Fibroblast of upper back skin (primary cell): ENCODE measurements around the gene NOL4L.

Experiments
- DNase-seq: peaks from one replicate; pipeline ENCODE4 v3.0.0-alpha.2; 2013

Gene NOL4L

DNA sequence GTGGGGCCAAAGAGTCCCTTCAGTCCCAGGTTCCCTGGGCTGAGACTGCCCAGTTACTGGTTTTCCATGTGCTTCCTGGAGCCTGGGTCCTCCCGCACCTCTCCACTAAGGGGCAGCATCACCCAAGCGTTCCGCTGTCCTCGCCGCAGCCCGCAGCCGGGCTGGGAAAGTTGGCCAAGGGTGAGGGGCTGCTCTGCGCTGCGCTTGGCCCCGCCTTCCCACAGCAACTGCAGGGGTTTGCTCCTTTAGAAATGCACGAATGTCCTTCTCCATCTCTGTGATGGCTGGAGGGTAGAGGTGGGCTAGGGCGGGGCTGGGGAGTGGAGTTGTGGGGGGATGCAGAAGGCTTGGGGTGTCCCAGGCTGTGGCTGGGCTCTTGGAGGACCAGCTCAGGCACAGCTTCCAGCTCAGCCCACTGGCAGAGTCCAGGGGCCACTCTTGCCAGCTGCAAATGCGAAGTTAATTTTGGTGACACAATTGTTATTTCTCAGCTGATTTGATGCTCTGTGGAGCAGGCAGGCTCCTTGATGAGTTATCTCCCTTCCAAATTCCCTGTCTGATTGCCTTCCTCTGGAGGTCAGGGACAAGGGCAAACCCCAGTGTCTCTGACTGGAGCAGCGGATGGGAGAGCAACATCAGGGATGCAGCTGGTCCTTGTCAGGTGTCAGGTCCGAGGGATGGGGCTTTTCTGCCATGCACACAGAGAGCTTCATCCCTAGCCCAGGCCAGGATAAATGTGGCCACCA, 63.2 kb downstream of the NOL4L start:
- peak; percentile 57 for DNase-seq

DNA sequence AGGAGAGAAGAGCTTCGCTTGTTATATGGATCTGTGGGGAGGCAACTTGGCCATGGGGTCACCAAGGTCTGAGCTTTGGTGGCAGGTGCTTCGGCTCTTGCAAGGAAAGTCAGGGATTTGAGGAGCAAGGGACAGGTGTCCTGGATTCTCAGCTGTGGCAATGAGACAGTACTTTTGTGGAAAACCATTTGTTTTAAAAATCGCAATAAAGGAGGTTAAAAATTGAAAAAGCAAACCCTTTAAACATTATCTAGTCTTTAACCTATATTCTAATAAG, 64.3 kb downstream of the NOL4L start:
- no peak for DNase-seq

DNA sequence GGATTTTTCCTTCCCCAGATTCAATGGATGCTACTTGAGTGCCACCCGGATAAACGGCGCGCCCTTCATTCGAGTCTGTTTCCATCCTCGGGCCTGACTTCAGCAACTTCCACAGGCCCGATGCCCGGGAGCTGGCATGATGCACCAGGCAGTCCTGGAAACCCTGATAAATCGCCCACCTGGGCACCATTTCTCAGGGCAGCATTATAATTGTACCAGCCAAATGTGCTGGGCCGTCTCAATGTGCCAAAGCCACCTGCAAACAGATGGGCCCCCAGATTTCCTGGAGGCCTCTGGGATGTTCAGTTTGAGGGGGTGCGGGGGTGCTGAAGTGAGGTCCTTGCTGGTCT, 65.8 kb downstream of the NOL4L start:
- DNase-seq, result no peak

DNA sequence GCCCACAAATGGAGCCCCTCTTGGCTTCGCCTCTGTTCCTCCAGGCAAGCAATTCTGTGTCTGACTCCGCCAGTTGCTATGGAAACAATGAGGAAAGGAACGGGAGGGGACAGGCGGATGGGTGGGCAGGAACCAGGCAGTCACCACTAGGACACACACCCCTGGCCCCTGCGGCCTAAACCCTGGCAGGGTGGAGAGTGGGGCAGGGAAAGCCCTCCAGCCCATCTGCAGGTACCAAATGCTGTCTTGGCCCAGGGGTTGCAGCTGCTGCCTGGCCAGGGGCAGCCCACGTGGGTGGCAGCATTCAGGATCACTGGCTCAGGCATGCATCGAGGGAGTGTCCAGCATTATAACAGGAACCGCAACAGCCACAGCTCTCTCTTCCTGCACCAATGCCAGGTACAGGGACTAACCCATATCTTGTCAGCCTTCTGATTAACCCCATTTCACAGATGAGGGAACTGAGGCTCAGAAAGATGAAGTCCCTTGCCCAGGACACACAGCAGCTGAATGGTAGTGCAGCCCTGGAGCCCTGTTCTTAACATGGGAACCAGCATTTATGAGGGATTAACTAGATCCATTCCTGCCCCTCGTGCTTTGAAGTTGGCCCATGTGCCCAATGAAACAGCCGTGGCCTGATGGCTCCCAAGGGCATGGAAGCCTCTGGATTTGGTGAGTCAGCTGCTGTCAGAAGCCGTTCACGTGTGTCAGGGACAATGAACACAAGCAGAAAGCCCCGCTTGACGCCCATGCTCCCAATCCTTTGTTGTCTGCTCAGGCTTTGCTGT, 66.3 kb downstream of the NOL4L start:
- no peak for DNase-seq

DNA sequence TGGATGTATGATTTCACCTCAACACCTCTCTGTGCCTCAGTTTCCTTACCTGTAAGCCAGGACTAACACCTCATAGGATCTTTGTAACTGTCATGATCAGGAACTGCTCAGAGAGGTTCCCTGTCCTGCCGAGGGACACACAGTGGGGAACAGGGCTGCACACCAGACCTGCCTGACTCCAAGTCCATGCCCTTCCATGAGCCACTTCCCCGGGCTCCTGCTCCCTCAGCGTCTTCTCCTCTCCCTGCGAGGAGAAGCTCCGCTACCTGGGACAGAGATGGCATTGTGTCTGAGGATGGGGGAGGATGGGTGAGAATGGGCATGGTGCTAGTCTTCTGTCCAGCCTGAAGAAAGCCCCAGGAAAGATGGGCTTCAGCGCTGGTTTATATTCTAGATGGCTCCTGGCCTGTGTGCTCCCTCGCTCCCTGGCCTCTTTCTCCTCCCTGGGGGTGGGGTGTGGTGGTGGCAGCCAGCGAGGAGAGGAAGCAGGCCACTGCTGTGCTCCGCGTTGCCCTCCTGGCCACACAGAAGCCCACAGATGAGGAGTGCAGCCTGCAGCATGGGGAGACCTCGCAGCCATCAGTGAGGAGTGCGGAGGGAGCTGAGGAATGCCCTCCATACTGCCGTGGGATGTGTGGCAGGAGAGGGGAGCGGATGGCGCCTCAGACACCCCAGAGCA, 67.1 kb downstream of the NOL4L start:
- DNase-seq, result no peak

DNA sequence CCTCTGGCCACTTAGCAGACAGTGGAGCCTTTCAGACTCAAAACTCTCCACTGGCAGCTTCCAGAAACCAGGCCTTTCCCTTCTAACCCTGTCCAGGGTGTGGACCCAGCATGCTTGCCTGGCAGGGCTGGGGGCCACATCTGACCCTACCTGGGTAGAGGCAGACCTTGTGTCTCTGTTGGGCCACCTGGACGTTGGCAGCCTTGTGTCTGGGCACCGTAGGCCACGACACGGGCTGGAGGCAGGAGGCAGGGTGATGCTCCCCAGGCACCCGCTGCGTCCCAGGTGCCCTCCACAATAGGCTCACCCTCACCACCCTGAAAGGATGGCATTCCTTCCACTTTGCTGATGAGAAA, 67.6 kb downstream of the NOL4L start:
- no peak for DNase-seq

DNA sequence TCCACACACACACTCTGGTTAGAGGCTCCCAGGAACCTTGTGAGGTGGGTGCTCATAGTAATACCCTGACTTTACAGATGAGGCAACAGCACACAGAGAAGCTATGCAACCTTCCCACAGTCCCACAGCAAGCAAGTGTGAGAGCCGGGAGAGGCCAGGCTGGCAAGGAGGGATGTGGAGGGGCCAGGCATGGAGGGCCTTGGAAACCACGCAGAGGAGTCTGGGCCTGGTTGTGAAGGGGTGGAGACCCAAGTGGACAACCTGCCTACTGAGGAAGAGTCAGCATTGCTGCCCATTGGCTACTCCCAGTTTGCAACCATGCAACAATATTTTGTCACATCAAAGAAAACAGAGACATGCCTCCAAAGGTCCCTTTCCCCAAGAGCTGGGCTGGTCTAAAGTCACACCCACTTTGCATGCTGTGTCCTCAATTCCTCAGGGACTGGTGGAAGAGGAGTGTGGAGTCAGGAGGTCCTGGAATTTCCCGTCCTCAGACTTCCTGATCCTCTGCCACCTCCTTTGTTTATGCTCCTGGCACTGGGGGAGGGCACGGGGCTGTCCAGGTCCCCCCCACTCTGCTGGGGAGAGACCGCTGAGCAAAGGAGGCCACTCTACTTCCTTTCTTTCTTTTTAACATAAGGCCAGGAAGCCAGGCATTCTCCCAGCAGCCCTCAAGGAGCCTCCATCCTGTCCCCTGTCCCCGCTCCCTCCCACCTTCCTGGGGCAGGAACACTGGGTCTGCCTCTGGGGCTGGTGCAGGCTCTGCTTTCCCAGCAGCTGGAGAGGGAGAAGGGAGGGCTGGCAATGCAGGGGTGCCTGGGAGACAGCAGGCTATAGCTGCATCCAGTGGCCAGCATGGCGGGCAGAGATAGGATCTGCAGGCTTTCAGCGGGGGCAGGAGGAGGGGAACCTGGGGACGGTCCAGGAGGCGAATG, 68.3 kb downstream of the NOL4L start:
- DNase-seq, result no peak

DNA sequence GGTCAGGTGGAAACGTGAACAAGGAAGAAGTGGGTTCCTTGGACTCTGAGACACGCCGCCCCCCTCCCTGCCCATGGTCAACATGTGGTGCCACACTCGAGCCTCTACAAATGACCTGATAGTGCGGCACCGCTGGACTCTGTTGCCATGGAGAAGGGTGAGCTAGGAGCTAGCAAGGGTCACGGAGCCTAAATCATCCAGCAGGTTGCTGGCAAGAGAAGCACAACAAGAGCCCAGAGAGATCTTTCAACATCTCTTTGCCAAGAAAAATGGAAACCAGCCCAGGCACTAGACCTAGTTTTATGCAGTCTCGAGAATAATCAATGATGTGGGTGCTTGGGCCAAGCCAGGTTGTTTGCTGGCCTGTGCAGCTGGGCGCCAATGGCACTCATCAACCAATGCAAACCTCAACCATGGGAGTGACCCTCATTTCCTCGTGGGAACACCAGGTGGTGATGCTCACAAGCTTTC, 69.5 kb downstream of the NOL4L start:
- no peak for DNase-seq

DNA sequence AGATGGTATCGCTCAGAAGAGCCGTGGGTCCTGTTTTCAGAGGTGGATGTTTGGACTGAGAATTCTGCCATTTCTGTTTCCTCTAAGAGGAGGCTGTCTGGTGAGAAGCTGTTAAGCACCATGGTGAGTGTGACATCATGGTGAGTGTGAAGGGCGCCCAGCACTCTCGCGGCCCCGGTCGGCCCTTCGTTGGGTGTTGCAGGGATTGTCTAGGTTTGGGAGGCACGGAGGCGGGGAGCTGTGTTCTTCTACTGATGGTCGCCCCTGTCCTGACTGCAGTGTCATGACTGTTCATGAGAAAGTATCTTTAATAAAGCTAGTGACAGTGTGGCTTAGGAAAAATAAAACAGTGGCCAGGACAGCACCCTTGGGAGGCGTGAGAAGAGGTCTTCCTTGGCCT, 70.4 kb downstream of the NOL4L start:
- DNase-seq, result no peak

DNA sequence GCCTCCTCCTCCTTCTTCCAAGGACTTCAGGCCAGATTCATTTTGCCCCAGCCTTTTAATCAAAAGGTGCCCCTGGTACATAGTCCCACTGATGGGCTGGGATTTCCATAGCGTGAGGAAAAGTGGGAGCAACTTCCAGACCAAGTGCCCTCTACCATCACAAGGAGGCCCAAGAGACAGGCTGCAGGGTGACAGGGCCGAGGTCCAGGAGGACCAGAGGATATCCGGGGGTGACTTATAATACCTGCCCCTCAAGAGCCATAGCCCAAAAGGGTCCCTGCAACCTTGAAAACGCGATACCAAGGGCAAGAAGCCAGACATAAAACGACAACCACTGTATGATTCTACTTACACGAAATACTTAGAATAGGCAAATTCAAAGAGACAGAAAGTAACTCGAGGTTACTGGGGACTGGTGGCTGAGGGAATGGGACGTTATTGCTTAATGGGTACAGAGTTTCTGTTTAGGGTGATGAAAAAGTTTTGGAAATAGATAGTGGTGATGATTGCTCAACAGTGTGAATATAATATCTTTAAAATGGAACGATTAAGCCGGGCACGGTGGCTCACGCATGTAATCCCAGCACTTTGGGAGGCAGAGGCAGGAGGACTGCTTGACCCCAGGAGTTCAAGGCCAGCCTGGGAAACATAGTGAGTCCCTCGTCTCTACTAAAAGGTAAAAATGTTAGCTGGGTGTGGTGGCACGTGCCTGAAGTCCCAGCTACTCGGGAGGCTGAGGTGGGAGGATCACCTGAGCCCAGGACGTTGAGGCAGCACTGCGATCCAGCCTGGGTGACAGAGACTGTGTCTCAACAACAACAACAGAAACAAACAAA, 71.9 kb downstream of the NOL4L start:
- no peak for DNase-seq

DNA sequence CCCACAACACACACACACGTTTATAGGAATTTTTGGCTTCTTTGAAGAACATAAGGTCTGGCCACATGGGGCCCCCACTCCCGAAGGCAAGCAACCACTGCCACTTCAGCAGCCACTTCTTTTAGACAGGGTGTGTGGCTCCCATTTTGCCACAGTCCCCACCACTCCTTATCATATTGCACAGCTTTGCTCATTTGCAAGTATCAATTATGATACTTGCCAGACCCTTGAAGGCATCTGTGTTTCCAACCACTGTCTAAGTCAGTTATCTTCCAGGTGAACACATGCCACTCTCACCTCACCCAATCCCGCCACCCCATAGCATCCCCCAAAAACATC, 73.1 kb downstream of the NOL4L start:
- no peak for DNase-seq

DNA sequence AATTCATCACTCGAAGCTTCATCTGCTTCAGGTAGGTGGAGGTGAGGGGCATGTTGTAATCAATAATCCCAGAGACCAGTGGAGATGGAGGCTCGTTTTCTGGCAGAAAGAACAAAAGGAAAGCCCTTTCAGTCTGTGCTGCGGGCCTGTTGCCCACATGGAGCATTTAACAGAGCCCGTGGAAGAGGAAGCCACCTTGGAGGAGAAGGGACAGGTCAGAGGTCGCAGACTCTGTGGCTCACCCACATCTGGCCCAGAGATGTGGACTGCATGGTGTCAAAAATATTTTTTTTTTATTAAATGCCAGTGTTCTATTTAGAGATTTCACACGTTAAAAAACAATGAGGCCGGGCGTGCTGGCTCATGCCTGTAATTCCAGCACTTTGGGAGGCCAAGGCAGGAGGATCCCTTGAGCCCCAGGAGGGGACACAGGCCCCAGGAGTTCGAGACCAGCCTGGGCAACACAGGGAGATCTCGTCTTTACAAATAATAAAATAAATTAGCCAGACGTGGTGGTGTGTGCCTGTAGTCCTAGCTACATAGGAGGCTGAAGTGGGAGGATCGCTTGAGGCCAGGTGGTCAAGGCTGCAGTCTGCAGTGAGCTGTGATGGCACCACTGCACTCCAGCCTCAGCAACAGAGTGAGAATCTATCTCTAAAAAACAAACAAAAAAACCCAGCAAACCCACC, 73.6 kb downstream of the NOL4L start:
- no peak for DNase-seq

DNA sequence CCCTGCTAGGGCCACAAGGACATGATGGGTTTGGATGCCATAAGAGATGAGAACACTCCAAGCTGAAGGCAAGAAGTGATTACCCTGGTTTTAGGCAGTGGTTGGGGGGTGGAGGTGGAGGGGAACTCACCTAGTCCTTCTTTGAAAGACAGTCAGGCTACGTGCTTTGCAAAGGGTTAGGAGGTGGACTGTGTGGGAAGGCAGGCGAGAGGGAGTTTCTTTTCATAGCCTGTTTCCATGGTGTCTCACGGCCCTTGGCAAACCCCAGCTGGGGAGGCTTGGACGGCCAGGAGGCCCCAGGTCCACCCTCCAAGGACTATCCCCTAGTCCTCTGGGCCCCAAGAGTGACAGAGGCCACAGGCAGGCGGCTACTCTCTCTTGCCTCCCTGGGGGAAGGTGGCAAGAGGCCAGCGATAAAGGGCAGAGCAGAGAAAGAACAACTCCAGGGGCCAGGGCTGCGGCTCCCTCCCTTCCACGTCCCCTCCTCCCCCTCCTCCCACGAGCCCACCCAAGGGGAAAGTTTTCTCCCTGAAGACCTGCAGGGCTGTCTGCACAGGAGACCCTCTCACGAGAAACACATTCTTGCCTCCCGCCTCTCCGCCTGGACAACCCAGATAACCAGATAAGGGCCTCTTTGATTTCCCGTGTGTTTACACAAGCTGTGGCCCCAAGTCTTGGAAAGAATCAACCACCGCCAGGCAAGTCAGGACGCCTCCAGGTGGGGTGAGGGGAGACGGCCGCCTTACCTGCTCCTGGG, 74.4 kb downstream of the NOL4L start:
- no peak for DNase-seq

DNA sequence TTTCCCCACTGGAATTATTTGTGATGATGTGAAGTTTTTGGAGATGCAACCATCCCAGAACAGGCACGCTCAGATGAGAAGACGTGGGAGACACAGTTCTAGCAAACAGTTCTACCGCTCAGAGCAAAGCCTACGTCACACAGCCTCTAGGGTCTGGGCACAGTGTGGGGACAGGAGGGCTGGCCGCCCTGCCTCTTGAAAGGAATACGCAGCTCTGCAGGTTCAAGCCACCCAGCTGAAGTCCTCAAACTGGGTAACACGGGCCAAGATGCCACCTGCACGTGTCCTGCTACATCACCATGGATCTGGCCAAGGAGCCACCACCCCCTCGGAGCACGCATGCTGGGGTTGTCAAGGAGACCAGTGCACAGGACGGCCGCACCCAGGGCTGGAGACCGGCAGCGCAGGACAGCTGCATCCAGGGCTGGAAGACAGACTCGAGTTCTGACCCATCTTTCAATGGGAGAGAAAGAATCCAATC, 75.0 kb downstream of the NOL4L start:
- no peak for DNase-seq

DNA sequence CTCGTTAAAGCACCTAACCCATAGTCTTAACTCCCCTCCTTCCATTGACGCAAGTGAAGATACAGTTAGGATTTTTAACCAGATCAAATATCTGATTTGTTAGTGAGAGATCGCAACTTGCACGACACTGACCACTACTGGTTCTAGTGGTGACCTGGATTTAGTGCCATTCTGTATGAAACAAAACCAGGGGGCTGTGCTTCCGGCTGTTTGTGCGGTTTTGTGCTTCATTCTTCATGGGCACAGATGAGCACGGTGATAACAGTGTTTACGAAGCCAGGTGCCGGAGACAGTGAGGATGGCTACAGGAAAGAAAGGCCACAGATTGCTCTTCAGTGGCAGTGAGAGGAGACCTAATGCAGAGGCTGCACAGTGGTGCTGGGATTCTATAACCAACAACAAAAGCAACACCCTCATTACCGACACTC, 75.5 kb downstream of the NOL4L start:
- no peak for DNase-seq

DNA sequence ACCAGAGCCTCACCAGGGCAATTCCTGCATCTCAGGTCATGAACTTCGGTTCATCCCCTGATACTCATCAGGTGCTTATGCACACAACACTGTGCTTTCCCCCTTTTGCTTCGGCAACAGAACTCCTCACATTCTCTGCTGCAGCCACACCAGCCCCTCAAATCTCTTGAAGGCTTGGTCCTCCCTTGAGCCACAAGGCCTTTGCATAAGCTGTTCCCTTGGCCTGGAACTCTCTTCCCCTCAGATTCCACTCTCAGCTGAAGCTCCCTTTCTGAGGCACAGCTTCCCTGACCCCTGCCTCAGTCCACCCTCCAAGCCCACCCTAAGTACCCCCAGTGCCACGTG, 76.4 kb downstream of the NOL4L start:
- DNase-seq, result no peak

DNA sequence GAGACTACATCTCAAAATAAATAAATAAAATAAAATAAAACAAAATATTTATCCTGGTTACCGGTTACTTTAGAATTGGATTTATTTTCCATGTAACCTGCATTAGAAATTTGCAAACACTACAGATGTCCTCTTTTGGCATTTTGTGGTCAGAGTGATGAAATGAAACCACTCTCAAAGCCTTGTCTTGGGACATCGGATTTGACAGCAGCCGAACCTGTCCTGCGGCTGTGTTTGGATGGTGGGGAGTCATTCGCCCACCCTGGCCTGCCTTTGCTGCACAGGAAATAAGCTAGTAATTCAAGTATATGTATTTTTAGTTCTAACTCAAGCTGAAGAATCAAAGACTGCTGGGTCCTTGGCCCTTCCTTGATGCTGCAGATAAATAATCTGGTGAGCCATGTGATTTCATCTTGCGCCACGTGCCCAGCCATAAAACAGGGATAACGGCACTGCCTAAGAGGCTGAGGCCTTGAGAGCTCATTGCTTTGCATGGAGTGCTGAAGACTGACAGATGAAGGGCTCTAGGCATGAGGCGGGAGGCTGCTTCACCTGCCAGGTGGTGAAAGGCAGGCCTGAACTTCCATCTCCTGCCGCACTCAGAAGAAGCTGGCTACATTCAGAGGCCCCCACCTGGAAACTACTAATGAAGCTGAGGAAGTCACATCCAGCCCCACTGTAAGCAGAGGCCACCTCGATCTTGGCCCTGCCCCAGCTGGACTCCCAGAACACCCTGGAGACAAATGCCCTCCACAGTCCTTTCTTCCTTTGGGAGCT, 76.9 kb downstream of the NOL4L start:
- DNase-seq, result no peak

DNA sequence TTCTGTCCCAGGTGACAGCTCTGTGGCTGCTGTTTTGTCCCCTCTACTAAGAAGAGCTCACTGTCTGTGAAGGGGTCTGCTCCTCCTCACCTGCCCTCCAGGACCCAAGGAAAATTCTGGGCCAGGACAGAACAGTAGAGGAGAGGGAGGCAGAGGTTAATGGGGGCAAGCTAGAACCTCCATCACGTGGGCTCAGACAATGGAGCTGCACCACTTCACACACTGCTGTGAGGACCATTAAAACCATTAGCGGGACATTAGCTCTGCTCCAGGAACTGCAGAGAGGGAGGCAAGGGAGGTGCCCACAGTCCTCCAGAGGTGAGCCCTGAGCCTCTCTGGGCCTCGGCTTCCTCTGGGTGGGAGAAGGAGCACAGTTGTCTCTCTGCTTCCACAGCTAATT, 78.4 kb downstream of the NOL4L start:
- DNase-seq, result no peak

DNA sequence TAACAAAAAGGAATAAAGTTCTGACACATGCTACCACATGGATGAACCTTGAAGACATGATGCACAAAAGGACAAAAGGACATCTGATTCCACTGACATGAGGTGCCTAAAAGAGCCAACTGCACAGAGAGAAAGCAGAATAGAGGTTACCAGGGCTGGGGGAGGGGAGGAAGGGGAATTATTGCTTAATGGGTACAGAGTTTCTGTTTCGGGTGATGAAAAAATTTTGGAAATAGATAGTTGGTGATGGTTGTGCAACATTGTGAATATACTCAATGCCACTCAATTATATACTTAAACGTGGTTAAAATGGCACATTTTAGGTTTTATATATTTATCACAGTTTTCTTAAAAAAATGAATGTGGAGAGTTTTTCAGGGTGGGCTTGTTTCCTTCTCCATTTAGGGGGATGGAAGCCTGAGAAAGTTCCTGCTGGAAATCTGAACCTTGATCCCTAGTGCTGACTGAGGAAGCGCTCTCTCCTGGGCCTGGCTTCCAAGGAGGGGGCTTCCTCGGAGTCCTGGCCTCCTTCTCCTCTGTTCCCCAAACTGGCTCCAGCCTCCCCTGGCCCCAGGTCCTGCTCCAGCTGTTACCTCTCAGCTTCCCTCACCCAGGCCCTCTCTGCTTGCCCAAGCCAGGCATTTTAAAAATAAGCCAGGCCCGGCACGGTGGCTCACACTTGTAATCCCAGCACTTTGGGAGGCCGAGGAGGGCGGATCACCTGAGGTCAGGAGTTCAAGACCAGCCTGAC, 79.2 kb downstream of the NOL4L start:
- no peak for DNase-seq
